ENCODE data around the gene MAP2K5. TPM values are rescaled to one million over a fixed set of nuclear protein-coding genes. Genes with fewer than 3 reads are reported as not detected.

Gene MAP2K5
- total and polyA plus RNA-seq, 10 of the 15 experiments (the other 5 are each of a cell fraction or from before 2014, with no cell fraction given) = 1.3 to 19.4 (median 9.6) TPM

- TF ChIP-seq EZH2 (IDR thresholded peaks at IDR 0.05; ENCODE audit: borderline replicate concordance, control insufficient read depth, low read depth, low read length) = no peak
- no peak for TF ChIP-seq ZNF274 (IDR thresholded peaks at IDR 0.05; ENCODE audit: insufficient read depth, insufficient read length)
- no peak for TF ChIP-seq EGR1 (IDR thresholded peaks at IDR 0.05; ENCODE audit: borderline replicate concordance in 1 of 2, low read depth in 2 of 2, low read length in 2 of 2)
These were observed 246.5 kb downstream of the MAP2K5 start (continued) for GRCh38 chr15:67788986-67789385.

- H3K79me2 ChIP-seq (ENCODE audit: control insufficient read depth, insufficient read depth, low read length) = no peaks in the 10 kb centered on the region
- in situ Hi-C loops (cut with MboI) = no loop called here
- TF ChIP-seq ZNF217 (IDR thresholded peaks at IDR 0.05) (no peak), CEBPZ (IDR thresholded peaks at IDR 0.05; ENCODE audit: low read depth, low read length) (no peak), BCLAF1 (IDR thresholded peaks at IDR 0.05) (no peak), CBX3 (IDR thresholded peaks at IDR 0.05; ENCODE audit: borderline replicate concordance, low read depth) (no peak), TBL1XR1 (IDR thresholded peaks at IDR 0.05; ENCODE audit: low read depth, low read length) (no peak), ATF7 (IDR thresholded peaks at IDR 0.05; ENCODE audit: low read depth) (no peak), ZNF274 (IDR thresholded peaks at IDR 0.05; ENCODE audit: insufficient read depth, insufficient read length) (no peak), RAD51 (IDR thresholded peaks at IDR 0.05) (no peak), E2F8 (IDR thresholded peaks at IDR 0.05; ENCODE audit: low read depth, partially characterized antibody) (no peak)
These were observed 248.3 kb downstream of the MAP2K5 start for GRCh38 chr15:67790610-67791319.

More at GRCh38 chr15:67790610-67791319, 248.3 kb downstream of the MAP2K5 start:
- Histone ChIP-seq H3K9ac (ENCODE audit: control insufficient read depth, insufficient read depth, low read length) (no peak overlapping the region), H4K20me1 (ENCODE audit: control insufficient read depth, insufficient read depth) (no peaks in the 10 kb centered on the region), H3K4me1 (ENCODE audit: control insufficient read depth, insufficient read depth, low read length) (no peaks in the 10 kb centered on the region), H3K36me3 (ENCODE audit: control insufficient read depth in 2 of 2, insufficient read depth in 2 of 2, low read length in 1 of 2) (no peaks in the 10 kb centered on the region), H3K27me3 (replicated peaks in 1 of 2; ENCODE audit: control insufficient read depth in 2 of 2, insufficient read depth in 2 of 2, low read length in 1 of 2) (no peaks in the 10 kb centered on the region), H3K4me3 (no peak overlapping the region), H3K27ac (ENCODE audit: control insufficient read depth, insufficient read depth) (no peak overlapping the region), H3K9me3 (replicated peaks; ENCODE audit: control insufficient read depth, insufficient read depth, low read length) (peaks cover 1% of the 10 kb centered on the region; the same call in 2 of the 3 replicates), H3K4me2 (ENCODE audit: control insufficient read depth, insufficient read depth) (no peak overlapping the region), H2AFZ (ENCODE audit: control insufficient read depth, low read depth, low read length) (no peak overlapping the region)
- 100% methylated on average over 3 of the region's 3 CpGs for WGBS (ENCODE audit: insufficient coverage, insufficient replicate concordance, low lambda C conversion rate, missing lambda C conversion rate)
- ChIA-PET RAD21 (ENCODE audit: unreplicated experiment) (no interaction called here), POLR2A (no interaction called here), CTCF (interaction anchor here (0.6 to 1.3 kb wide), 2 partner anchors 45 to 550 kb away, joined by 3 read pairs; no protein-coding TSS in a partner anchor), SMC1A (ENCODE audit: uncharacterized antibody, unreplicated experiment) (interaction anchor here (1.0 to 1.5 kb wide), 3 partner anchors 10 to 270 kb away, joined by 3 to 4 read pairs (median 4); partner anchors contain the start of gene C15orf61)
- DNase-seq (ENCODE audit: low read depth, low spot score) = no peak
- intact Hi-C loops (cut with micrococcal nuclease; ENCODE audit: unreplicated experiment) = no loop called here
- ATAC-seq = no peak
- no TSS peak for BruUV-seq (replicated peaks)
- no peak for FAIRE-seq

All from GM12878 (cell line).